A204.1 (cell line): ENCODE results near the gene CFAP58.

Experiments used
- FAIRE-seq: peaks from 2 replicates; lab custom pipeline; 2012; peaks lifted over from hg19 to GRCh38; lab: Jason Lieb, UNC

CFAP58 gene

GRCh38 chr10:104323085-104323484 lies 30.5 kb upstream of the CFAP58 start:
- no peak for FAIRE-seq

- FAIRE-seq: no peak
These were observed 29.9 kb upstream of the CFAP58 start for GRCh38 chr10:104323760-104324201.

- no peak for FAIRE-seq
These were observed 29.4 kb upstream of the CFAP58 start for GRCh38 chr10:104324221-104324686.

GRCh38 chr10:104324931-104325330 lies 28.7 kb upstream of the CFAP58 start:
- no peak for FAIRE-seq

GRCh38 chr10:104325436-104326435 lies 27.9 kb upstream of the CFAP58 start:
- FAIRE-seq: no peak

GRCh38 chr10:104326991-104327610 lies 26.5 kb upstream of the CFAP58 start:
- no peak for FAIRE-seq

GRCh38 chr10:104327745-104328645 lies 25.6 kb upstream of the CFAP58 start:
- FAIRE-seq: no peak

GRCh38 chr10:104328646-104328895 lies 25.1 kb upstream of the CFAP58 start:
- no peak for FAIRE-seq

- no peak for FAIRE-seq
These were observed 24.5 kb upstream of the CFAP58 start for GRCh38 chr10:104328896-104329710.

- no peak for FAIRE-seq
These were observed 23.9 kb upstream of the CFAP58 start for GRCh38 chr10:104329735-104330134.

GRCh38 chr10:104330168-104331110 lies 23.2 kb upstream of the CFAP58 start:
- FAIRE-seq: no peak

- FAIRE-seq: no peak
These were observed 22.3 kb upstream of the CFAP58 start for GRCh38 chr10:104331208-104331838.

- FAIRE-seq: no peak
These were observed 21.2 kb upstream of the CFAP58 start for GRCh38 chr10:104332243-104333031.

- FAIRE-seq: no peak
These were observed 20.5 kb upstream of the CFAP58 start for GRCh38 chr10:104333032-104333727.

GRCh38 chr10:104333728-104334373 lies 19.8 kb upstream of the CFAP58 start:
- no peak for FAIRE-seq

GRCh38 chr10:104334561-104334960 lies 19.1 kb upstream of the CFAP58 start:
- FAIRE-seq: no peak

GRCh38 chr10:104334965-104335650 lies 18.5 kb upstream of the CFAP58 start:
- no peak for FAIRE-seq
